HCEC 1CT (cell line): Measurements from ENCODE around the gene GAS6.
"Not testable (repeated sequence)": the region's sequence is repeated elsewhere in the genome, so short reads cannot be mapped to it uniquely, and the experiment has no call there.

Experiments used
- DNase-seq: peaks from one replicate; pipeline ENCODE4 v3.0.0-alpha.2; 2017

GAS6 gene

GRCh38 chr13:113803409-113804016 is 60.4 kb downstream of the GAS6 start:
- DNase-seq, result no peak

GRCh38 chr13:113802761-113803160 is 61.1 kb downstream of the GAS6 start:
- no peak for DNase-seq

GRCh38 chr13:113802090-113802531 is 61.8 kb downstream of the GAS6 start:
- peak; percentile 78 for DNase-seq

GRCh38 chr13:113801289-113801961 is 62.5 kb downstream of the GAS6 start:
- no peak for DNase-seq

GRCh38 chr13:113800576-113800926 is 63.3 kb downstream of the GAS6 start:
- no peak for DNase-seq

GRCh38 chr13:113798200-113798811 is 65.6 kb downstream of the GAS6 start:
- no peak for DNase-seq

GRCh38 chr13:113796964-113797676 is 66.8 kb downstream of the GAS6 start:
- DNase-seq, result no peak

- no peak for DNase-seq
Measured at GRCh38 chr13:113796211-113796963, 67.5 kb downstream of the GAS6 start.

GRCh38 chr13:113795362-113795761 is 68.5 kb downstream of the GAS6 start:
- DNase-seq, result not testable (repeated sequence)

GRCh38 chr13:113794764-113795173 is 69.1 kb downstream of the GAS6 start:
- no peak for DNase-seq

- DNase-seq, result no peak
Measured at GRCh38 chr13:113794086-113794485, 69.8 kb downstream of the GAS6 start.

- no peak for DNase-seq
Measured at GRCh38 chr13:113793718-113794085, 70.2 kb downstream of the GAS6 start.

- no peak for DNase-seq
Measured at GRCh38 chr13:113792886-113793717, 70.8 kb downstream of the GAS6 start.

- no peak for DNase-seq
Measured at GRCh38 chr13:113792236-113792770, 71.6 kb downstream of the GAS6 start.

- no peak for DNase-seq
Measured at GRCh38 chr13:113791761-113792160, 72.1 kb downstream of the GAS6 start.

GRCh38 chr13:113791226-113791625 is 72.7 kb downstream of the GAS6 start:
- DNase-seq, result no peak

GRCh38 chr13:113789931-113790330 is 73.9 kb downstream of the GAS6 start:
- not testable (repeated sequence) for DNase-seq

GRCh38 chr13:113789167-113789566 is 74.7 kb downstream of the GAS6 start:
- DNase-seq, result no peak

- DNase-seq, result no peak
Measured at GRCh38 chr13:113788413-113789135, 75.3 kb downstream of the GAS6 start.

- DNase-seq, result no peak
Measured at GRCh38 chr13:113787694-113788093, 76.2 kb downstream of the GAS6 start.

- peak; percentile 48 for DNase-seq
Measured at GRCh38 chr13:113786262-113786841, 77.5 kb downstream of the GAS6 start.
